Left renal pelvis (tissue), 4 donors: ENCODE results near the gene KRTAP17-1. TPM values are rescaled to one million over a fixed set of nuclear protein-coding genes. Genes with fewer than 3 reads are reported as not detected.

ENCODE experiments used
- DNase-seq, 4 donors: peaks; one replicate each; pipeline ENCODE4 v3.0.0-alpha.2; 2013; ENCODE audit warnings: low read depth in 4 of 4, low spot score in 3 of 4
- polyA plus RNA-seq, 4 donors: library from polyadenylated mRNA; unstranded; fragments of 120-200 nt; gene quantifications; one replicate each; pipeline ENCODE4 v1.2.1, GENCODE V29; 2013; ENCODE audit not compliant: insufficient read length in 4 of 4

The KRTAP17-1 gene
- polyA plus RNA-seq, 4 donors = not detected

- DNase-seq = no peak
These were observed 18.3 kb upstream of the KRTAP17-1 start for GRCh38 chr17:41333836-41334235.

- DNase-seq = no peak
These were observed 17.6 kb upstream of the KRTAP17-1 start for GRCh38 chr17:41333098-41333497.

- no peak for DNase-seq
These were observed 16.7 kb upstream of the KRTAP17-1 start for GRCh38 chr17:41332239-41332638.

- no peak for DNase-seq
These were observed 16.1 kb upstream of the KRTAP17-1 start for GRCh38 chr17:41331606-41332005.

GRCh38 chr17:41329279-41329948 lies 13.9 kb upstream of the KRTAP17-1 start:
- DNase-seq = no peak

- DNase-seq = no peak
These were observed 12.7 kb upstream of the KRTAP17-1 start for GRCh38 chr17:41328207-41328606.

- no peak for DNase-seq
These were observed 12.1 kb upstream of the KRTAP17-1 start for GRCh38 chr17:41327411-41328120.

- DNase-seq = no peak
These were observed 10.9 kb upstream of the KRTAP17-1 start for GRCh38 chr17:41326173-41327145.

- DNase-seq = no peak
These were observed 10.1 kb upstream of the KRTAP17-1 start for GRCh38 chr17:41325611-41326010.

- no peak for DNase-seq
These were observed 9.6 kb upstream of the KRTAP17-1 start for GRCh38 chr17:41325126-41325525.

- DNase-seq = no peak
These were observed 8.9 kb upstream of the KRTAP17-1 start for GRCh38 chr17:41324180-41325075.

- DNase-seq = no peak
These were observed 7.7 kb upstream of the KRTAP17-1 start for GRCh38 chr17:41322903-41323895.

- DNase-seq = no peak
These were observed 6.8 kb upstream of the KRTAP17-1 start for GRCh38 chr17:41322094-41322902.

- DNase-seq = no peak
These were observed 2.7 kb upstream of the KRTAP17-1 start for GRCh38 chr17:41318231-41318630.

GRCh38 chr17:41315814-41316445 lies 420 bp upstream of the KRTAP17-1 start:
- DNase-seq = no peak

GRCh38 chr17:41311111-41311510 lies 4.4 kb downstream of the KRTAP17-1 start:
- no peak for DNase-seq

GRCh38 chr17:41308918-41309359 lies 6.6 kb downstream of the KRTAP17-1 start, which contains the start of gene KRTAP16-1:
KRTAP16-1 (minus strand) TSS chr17:41309309; CDS start chr17:41309253, 56 bp downstream.
- no peak for DNase-seq
